Left cardiac atrium (tissue), 4 donors: ENCODE measurements around the gene MRE11. TPM values are rescaled to one million over a fixed set of nuclear protein-coding genes. Genes with fewer than 3 reads are reported as not detected.
A peak's percentile ranks its signal among the peaks of the same experiment; 100 is the strongest.
"Not testable (repeated sequence)": the region's sequence is repeated elsewhere in the genome, so short reads cannot be mapped to it uniquely, and the experiment has no call there.

Experiments
- ATAC-seq, 2 donors: fragments of 200-7000 bp; cut with Tn5 transposase; one replicate each; pipeline ENCODE4 v1.9.1; 2020; ENCODE audit warnings: mild to moderate bottlenecking in 2 of 2, moderate library complexity in 2 of 2
- DNase-seq: peaks from one replicate; pipeline ENCODE4 v3.0.0-alpha.2; 2020
- intact Hi-C, 2 donors: fragments of 100-400 bp; cut with DNase I; formaldehyde crosslinking; loops; one replicate each; pipeline versions ENCODE4 v1.14.1 to v1.15.1; 2022 to 2023
- total RNA-seq, 2 donors: library from RNA; stranded (reverse); fragmentation: NEBNext Ultra II Directional; extraction: Animal tissue kit (Norgen Biotek cat#: 25700); gene quantifications; one replicate each; pipeline ENCODE4 v1.2.1, GENCODE V29; 2021
- donor health status: DM: no; HTN: yes; CAD: no.
- donor health status: DM: no; HTN: yes; CAD: no; lungs with severe emphysema.
- donor health status: DM: yes; HTN: yes; CAD: no.
- donor health status: Dilated cardiomyopathy.

Gene MRE11
- total RNA-seq, 2 donors from 2014 or later: 8.0 to 10.0 TPM

- ATAC-seq (no peak), DNase-seq (no peak)
- intact Hi-C loops: no loop called here
Measured at GRCh38 chr11:94449437-94449836, 44.2 kb downstream of the MRE11 start.

- DNase-seq (no peak), ATAC-seq (no peak)
- intact Hi-C loops: no loop called here
Measured at GRCh38 chr11:94449029-94449428, 44.6 kb downstream of the MRE11 start.

GRCh38 chr11:94447149-94447548 is 46.5 kb downstream of the MRE11 start:
- DNase-seq (no peak), ATAC-seq (no peak)
- intact Hi-C loops: no loop called here

- DNase-seq (no peak), ATAC-seq (no peak)
- intact Hi-C loops: no loop called here
Measured at GRCh38 chr11:94445641-94446040, 48.0 kb downstream of the MRE11 start.

GRCh38 chr11:94433049-94433448 is 60.6 kb downstream of the MRE11 start:
- DNase-seq: no peak
- intact Hi-C loops: no loop called here
- no peak for ATAC-seq

GRCh38 chr11:94424662-94425061 is 69.0 kb downstream of the MRE11 start:
- DNase-seq: no peak
- intact Hi-C loops: no loop called here
- no peak for ATAC-seq

GRCh38 chr11:94424011-94424410 is 69.6 kb downstream of the MRE11 start:
- DNase-seq: no peak

GRCh38 chr11:94423507-94423906 is 70.1 kb downstream of the MRE11 start:
- ATAC-seq: no peak
- intact Hi-C loops: no loop called here

More at GRCh38 chr11:94424011-94424410, 69.6 kb downstream of the MRE11 start:
- no peak for ATAC-seq
- intact Hi-C loops: no loop called here

GRCh38 chr11:94418123-94418765 is 75.4 kb downstream of the MRE11 start:
- DNase-seq: no peak
- intact Hi-C loops: no loop called here
- no peak for ATAC-seq

More at GRCh38 chr11:94423507-94423906, 70.1 kb downstream of the MRE11 start:
- DNase-seq: no peak

- DNase-seq (no peak), ATAC-seq (peak; percentile 35 to 38)
- intact Hi-C loops: loop anchor here in 1 of 2 donors (2.0 kb wide), 1 partner anchor 523 kb away; no protein-coding TSS in a partner anchor
Measured at GRCh38 chr11:94417386-94417987, 76.2 kb downstream of the MRE11 start.

- intact Hi-C loops: no loop called here
- DNase-seq (no peak), ATAC-seq (no peak)
Measured at GRCh38 chr11:94405062-94405833, 88.4 kb downstream of the MRE11 start.

GRCh38 chr11:94402355-94402754 is 91.3 kb downstream of the MRE11 start:
- ATAC-seq (no peak), DNase-seq (no peak)
- intact Hi-C loops: no loop called here

GRCh38 chr11:94401773-94402265 is 91.8 kb downstream of the MRE11 start:
- DNase-seq (no peak), ATAC-seq (no peak)
- intact Hi-C loops: no loop called here

GRCh38 chr11:94400839-94401772 is 92.5 kb downstream of the MRE11 start, which contains the start of gene GPR83:
Gene GPR83 (minus strand): TSS chr11:94401419. CDS start chr11:94401247, 172 bp downstream.
- peak; percentile 53 to 61 for ATAC-seq
- intact Hi-C loops: no loop called here

GRCh38 chr11:94400457-94400838 is 93.2 kb downstream of the MRE11 start:
- ATAC-seq: no peak
- intact Hi-C loops: no loop called here
- no peak for DNase-seq

More at GRCh38 chr11:94400839-94401772, 92.5 kb downstream of the MRE11 start, which contains the start of gene GPR83:
- no peak for DNase-seq

- no peak for ATAC-seq
- DNase-seq: no peak
- intact Hi-C loops: no loop called here
Measured at GRCh38 chr11:94400050-94400449, 93.6 kb downstream of the MRE11 start.

GRCh38 chr11:94398101-94398500 is 95.5 kb downstream of the MRE11 start:
- intact Hi-C loops: no loop called here
- DNase-seq (no peak), ATAC-seq (no peak)

GRCh38 chr11:94396282-94396681 is 97.4 kb downstream of the MRE11 start:
- intact Hi-C loops: no loop called here
- ATAC-seq: no peak

GRCh38 chr11:94391937-94392336 is 101.7 kb downstream of the MRE11 start:
- DNase-seq, ATAC-seq, intact Hi-C loops: not testable (repeated sequence)

More at GRCh38 chr11:94396282-94396681, 97.4 kb downstream of the MRE11 start:
- DNase-seq: no peak
